ENCODE results near the gene GPX3.

GRCh38 chr5:151018846-151019245 is 1.5 kb upstream of the GPX3 start:
- TF ChIP-seq CTCF (IDR thresholded peaks at IDR 0.05) (no peak), USF1 (IDR thresholded peaks at IDR 0.05; ENCODE audit: borderline replicate concordance, low read depth) (no peak), FOXM1 (IDR thresholded peaks at IDR 0.05; ENCODE audit: low read depth) (no peak), TCF12 (IDR thresholded peaks at IDR 0.05) (no peak), RAD21 (IDR thresholded peaks at IDR 0.05; ENCODE audit: low read length) (no peak), EP300 (IDR thresholded peaks at IDR 0.05; ENCODE audit: borderline replicate concordance in 1 of 2, low read depth in 1 of 2, low read length in 1 of 2) (no peak), CHD2 (IDR thresholded peaks at IDR 0.05; ENCODE audit: low read length, partially characterized antibody) (no peak), TEAD4 (IDR thresholded peaks at IDR 0.05; ENCODE audit: borderline replicate concordance, insufficient read depth) (no peak)
